Measurements from ENCODE around the gene ALB.

Gene ALB

DNA sequence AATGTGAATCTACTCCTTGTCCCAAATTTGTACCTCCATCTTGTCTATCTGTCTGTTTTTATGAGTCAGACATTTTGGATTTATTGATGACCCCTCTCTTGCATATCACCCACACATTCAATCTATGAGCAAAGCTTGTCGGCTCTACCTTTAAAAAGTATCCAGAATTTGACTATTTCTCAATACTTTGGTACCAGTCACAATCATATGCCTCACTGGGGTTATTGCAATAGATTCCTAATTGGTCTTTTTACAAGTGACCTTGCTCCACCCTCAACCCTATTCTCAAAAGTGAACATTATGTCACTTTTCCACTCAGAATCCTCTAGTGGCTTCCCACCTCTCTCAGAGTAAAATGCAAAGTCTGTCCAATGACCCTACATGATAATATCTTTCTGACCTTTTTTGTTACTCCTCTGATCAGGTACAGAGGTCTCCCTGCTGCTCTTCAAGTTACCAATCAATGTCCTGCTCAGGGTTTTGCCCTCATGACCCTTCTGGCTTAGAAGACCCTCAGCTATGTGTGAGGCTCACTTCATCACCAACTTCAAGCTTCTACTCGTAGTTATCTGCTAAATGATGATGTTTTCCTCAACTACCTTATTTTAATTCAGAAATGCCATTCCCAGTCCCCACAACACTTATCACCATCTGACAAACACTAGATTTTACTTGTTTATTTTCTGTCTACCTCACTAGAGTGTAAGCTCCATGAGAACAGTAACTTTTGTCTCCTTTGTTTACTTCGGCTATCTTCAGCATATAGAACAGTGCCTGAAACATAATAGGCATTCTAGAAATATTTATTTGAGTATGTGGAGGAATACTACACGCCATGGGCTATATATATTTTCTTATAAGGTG is 54.3 kb downstream of the ALB start:
- H3K9me3 Mint-ChIP-seq = peaks cover 1% of the 10 kb centered on the region
- no peak overlapping the region for H3K27ac Mint-ChIP-seq
- H3K36me3 Mint-ChIP-seq = no peaks in the 10 kb centered on the region

GRCh38 chr4:73459048-73459421 is 54.9 kb downstream of the ALB start:
- Mint-ChIP-seq H3K36me3 (no peaks in the 10 kb centered on the region), H3K4me3 (no peak overlapping the region), H3K9me3 (peaks cover 1% of the 10 kb centered on the region), H3K27me3 (peaks cover 9% of the 10 kb centered on the region), H3K27ac (no peak overlapping the region), H3K4me1 (no peaks in the 10 kb centered on the region)
- DNase-seq (ENCODE audit: low spot score in 2 of 2) (no peak), ATAC-seq (ENCODE audit: low read depth) (no peak)

More for the DNA sequence above, 54.3 kb downstream of the ALB start:
- H3K4me3 Mint-ChIP-seq = no peak overlapping the region
- ATAC-seq (ENCODE audit: low read depth) (no peak), DNase-seq (ENCODE audit: low spot score in 2 of 2) (no peak)
- H3K4me1 Mint-ChIP-seq = no peaks in the 10 kb centered on the region
- peaks cover 9% of the 10 kb centered on the region for H3K27me3 Mint-ChIP-seq

DNA sequence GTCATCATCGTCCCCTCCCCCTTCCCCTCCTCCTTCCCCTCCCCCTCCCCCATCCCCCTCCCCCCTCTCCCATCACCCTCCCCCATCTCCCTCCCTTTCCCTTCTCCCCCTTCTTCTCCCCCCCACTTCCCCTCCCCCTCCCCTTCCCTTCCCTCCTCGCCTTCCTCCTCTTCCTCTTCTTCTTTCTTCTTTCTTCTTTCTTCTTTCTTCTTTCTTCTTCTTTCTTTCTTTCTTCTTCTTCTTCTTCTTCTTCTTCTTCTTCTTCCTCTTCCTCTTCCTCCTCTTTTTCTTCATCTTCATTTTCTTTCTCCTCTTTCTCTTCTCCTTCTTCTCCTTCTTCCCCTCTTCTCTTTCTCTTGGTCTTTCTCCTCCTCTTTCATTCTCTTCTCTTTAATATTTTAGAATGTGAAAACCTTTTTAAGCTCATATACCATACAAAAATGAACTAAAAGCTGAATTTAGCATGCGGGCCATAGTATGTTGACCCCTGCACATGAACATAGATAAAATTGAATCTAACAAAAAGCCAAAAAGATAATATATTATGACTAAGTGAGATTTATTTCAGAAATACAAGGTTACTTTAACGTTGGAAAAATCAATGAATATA is 56.9 kb downstream of the ALB start:
- H3K4me3 Mint-ChIP-seq = no peak overlapping the region
- no peaks in the 10 kb centered on the region for H3K36me3 Mint-ChIP-seq
- ATAC-seq (ENCODE audit: low read depth) (no peak), DNase-seq (ENCODE audit: low spot score in 2 of 2) (no peak)
- H3K4me1 Mint-ChIP-seq = no peaks in the 10 kb centered on the region
- H3K27me3 Mint-ChIP-seq = peaks cover 9% of the 10 kb centered on the region
- H3K9me3 Mint-ChIP-seq = peaks cover 1% of the 10 kb centered on the region
- no peak overlapping the region for H3K27ac Mint-ChIP-seq

DNA sequence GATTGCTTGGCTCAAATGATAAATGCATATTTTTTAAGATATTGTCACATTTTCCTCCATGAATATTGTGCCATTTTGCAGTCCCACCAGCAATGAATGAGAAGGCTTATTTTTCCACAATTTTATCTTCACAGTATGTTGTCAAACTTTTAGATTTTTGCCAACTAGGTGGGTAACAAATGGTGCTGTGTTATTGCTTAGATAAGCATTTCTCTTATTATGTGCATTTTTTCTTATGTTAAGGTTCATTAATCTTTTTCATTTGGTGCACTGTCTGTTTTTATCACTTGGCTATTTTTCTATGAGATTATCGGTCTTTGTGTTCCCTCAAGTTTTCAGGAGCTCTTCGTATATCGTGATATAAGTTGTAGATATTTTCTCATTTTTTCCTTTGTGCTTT is 64.1 kb downstream of the ALB start:
- DNase-seq (ENCODE audit: low spot score in 2 of 2) (no peak), ATAC-seq (ENCODE audit: low read depth) (no peak)
- Mint-ChIP-seq H3K27ac (no peak overlapping the region), H3K4me1 (no peaks in the 10 kb centered on the region), H3K27me3 (no peaks in the 10 kb centered on the region), H3K4me3 (no peak overlapping the region), H3K36me3 (no peaks in the 10 kb centered on the region), H3K9me3 (peaks cover 6% of the 10 kb centered on the region)

DNA sequence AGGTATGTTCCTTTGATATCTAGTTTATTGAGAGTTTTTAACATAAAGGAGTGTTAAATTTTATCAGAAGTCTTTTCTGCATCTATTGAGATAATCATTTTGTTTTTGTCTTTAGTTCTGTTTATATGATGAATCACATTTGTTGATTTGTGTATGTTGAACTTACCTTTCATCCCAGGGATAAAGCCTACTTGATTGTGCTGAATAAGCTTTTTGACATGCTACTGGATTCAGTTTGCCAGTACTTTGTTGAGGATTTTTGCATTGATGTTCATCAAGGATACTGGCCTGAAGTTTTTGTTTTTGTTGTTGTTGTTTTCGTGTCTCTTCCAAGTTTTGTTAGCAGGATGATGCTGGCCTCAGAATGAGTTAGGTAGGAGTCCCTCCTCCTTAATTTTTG is 66.6 kb downstream of the ALB start:
- peaks cover 11% of the 10 kb centered on the region for H3K9me3 Mint-ChIP-seq
- H3K36me3 Mint-ChIP-seq = peaks cover 1% of the 10 kb centered on the region
- DNase-seq (ENCODE audit: low spot score in 2 of 2) = no peak
- no peaks in the 10 kb centered on the region for H3K4me1 Mint-ChIP-seq
- no peak overlapping the region for H3K4me3 Mint-ChIP-seq
- no peak overlapping the region for H3K27ac Mint-ChIP-seq
- no peak for ATAC-seq (ENCODE audit: low read depth)
- no peaks in the 10 kb centered on the region for H3K27me3 Mint-ChIP-seq

Measured in memory B cell (primary cell).